ENCODE results near the gene SLC5A5.
"Not testable (repeated sequence)": the region's sequence is repeated elsewhere in the genome, so short reads cannot be mapped to it uniquely, and the experiment has no call there.

The SLC5A5 gene

DNA sequence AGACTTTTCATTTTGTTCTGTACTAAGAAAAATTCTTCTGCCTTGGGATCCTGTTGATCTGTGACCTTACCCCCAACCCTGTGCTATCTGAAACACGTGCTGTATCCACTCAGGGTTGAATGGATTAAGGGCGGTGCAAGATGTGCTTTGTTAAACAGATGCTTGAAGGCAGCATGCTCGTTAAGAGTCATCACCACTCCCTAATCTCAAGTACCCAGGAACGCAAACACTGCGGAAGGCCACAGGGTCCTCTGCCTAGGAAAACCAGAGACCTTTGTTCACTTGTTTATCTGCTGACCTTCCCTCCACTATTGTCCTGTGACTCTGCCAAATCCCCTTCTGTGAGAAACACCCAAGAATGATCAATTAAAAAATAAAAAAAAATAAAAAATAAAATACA is 47.4 kb downstream of the SLC5A5 start:
- DNase-seq (ENCODE audit: low spot score) = not testable (repeated sequence)

DNA sequence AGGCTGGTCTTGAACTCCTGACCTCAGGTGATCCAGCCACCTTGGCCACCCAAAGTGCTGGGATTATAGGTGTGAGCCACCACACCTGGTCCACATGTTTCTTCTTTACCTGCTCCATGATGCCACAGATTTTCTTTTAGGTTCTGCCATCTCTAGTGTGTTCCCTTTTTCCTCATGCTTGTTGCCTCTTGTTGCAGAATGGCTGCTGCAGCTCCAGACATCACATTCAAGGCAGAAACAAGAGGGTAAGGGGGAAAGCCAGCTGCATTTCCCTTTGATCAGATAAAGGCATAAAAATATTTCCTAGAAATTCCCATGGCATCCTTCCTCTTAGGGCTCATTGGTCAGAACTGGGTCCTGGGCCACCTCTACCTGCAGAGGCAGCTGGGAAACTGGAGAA is 48.8 kb downstream of the SLC5A5 start:
- no peak for DNase-seq (ENCODE audit: low spot score)

DNA sequence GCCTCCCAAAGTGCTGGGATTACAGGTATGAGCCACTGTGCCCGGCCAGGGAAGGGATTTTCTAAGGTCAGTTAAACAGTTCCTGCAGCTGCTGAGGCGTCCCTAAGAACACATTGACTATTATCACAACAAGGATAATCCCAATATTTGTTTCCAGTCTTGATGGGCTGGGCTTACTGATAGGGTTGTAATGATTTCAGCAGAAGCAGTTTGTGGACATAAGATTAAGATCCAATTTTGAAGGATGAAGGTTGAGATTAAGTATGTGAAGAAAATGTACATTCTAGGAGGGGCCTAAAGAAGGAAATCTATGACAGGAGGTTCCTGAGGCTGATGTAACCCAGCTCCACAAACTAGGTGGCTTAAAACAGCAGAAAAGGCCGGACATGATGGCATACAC is 50.4 kb downstream of the SLC5A5 start:
- DNase-seq (ENCODE audit: low spot score) = no peak

DNA sequence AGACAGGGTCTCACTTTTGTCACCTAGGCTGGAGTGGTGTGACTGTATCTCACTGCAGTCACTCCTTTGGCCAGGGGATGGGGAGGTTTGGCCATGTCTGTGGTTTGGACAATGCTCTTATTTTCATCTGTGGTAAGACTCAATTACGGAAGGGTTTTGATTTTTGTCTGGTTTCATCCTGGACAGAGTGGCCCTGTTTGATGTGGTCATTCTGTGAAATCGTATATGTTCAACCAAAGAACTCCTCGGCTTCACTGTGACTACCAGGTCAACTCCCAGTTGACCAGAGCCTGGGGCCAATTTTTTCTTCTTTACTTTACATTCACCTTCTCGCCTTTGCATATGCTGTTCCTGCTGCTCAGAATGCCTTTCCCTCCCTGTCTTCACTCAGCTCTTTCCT is 54.3 kb downstream of the SLC5A5 start:
- DNase-seq (ENCODE audit: low spot score) = no peak

DNA sequence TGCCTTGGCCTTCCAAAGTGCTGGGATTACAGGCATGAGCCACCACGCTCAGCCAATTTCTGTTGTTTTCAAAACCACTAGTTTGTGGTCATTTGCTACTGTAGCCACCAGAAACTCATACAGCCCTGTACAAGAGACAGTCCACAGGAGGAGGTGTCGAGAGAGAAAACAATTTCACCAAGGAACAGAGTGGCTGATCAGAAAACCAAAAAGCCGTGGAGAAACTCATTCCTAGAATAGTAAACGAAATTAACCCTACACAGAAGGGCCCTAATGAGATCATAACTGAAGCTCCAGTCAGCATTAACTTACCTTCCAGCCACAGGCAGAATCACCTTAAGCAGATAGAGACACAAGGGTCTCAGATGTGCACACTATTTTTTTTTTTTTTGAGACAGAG is 57.3 kb downstream of the SLC5A5 start:
- no peak for DNase-seq (ENCODE audit: low spot score)

DNA sequence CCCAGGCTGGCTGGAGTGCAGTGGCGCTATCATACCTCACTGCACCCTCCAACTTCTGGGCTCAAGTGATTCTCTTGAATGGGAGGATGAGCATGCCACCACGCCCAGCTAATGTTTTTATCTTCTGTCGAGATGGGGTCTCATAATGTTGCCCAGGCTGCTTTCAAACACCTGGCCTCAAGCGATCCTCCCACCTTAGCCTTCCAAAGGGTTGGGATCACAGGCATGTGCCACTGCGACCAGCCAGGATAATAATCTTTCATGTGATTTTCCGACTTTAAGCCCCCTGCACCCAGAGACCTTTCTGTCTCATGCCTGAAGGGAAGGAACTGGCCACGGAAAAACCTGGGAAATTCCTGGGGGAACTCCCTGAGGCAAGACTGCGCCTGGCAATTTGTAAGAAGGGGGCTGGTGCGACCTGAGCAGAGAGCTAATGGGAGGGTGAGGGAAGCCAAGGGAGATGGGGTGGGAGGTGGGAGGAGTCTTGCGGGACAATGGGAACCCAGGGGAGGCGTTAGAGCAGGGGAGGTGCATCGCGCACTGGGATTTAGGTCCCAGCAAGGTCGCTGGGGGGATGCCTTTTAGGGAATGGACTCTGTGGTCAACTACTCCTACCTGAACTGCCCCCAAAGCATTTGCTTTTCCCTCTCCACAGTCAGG is 59.9 kb downstream of the SLC5A5 start:
- no peak for DNase-seq (ENCODE audit: low spot score)

DNA sequence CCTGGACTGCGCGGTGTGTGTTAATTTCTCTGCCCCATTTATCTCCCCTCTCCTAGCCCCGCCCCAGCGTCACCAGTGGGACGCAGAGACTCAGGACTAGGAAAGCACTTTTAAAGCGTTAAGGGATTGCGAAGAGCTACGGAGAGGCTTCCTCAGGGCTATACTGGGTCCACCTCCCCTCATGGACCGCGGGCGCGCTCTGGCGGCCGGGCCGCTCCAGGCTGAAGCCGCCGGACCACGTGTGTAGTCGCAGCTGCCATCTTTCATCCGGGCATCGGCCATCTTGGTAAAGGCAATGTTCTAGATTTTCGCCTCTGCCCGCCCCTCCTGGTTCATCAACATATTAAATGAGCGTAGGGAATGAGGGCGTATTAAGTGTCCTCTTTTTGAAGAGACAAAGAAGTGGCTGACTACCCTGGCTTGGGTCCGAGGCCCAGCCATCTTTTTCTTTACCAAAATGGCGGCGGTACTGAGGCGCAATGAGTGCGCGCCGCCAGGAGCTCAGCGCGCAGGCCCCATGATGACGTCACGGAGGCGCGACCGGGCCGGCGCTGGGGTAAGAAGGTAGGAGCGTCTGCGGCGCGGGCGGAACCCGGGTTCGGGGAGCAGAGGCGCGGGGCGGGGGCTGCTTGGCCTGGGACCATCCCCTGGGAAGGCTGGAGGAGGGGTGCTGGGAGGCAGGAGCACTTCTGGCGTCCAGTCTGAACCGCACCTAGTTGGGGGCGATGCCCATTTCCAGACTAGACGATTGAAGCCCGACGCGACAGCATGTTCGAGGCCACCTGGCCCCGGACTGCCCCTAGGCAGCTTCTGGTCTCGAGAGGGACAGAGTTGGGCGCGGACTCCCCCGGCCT is 61.0 kb downstream of the SLC5A5 start, which contains the start of gene CCDC124:
Gene CCDC124, plus strand, starts transcription at position 531 of the 854 bp plus-strand sequence. CDS start 3,406 bp downstream, outside the sequence.
- peak; percentile 88 for DNase-seq (ENCODE audit: low spot score)

DNA sequence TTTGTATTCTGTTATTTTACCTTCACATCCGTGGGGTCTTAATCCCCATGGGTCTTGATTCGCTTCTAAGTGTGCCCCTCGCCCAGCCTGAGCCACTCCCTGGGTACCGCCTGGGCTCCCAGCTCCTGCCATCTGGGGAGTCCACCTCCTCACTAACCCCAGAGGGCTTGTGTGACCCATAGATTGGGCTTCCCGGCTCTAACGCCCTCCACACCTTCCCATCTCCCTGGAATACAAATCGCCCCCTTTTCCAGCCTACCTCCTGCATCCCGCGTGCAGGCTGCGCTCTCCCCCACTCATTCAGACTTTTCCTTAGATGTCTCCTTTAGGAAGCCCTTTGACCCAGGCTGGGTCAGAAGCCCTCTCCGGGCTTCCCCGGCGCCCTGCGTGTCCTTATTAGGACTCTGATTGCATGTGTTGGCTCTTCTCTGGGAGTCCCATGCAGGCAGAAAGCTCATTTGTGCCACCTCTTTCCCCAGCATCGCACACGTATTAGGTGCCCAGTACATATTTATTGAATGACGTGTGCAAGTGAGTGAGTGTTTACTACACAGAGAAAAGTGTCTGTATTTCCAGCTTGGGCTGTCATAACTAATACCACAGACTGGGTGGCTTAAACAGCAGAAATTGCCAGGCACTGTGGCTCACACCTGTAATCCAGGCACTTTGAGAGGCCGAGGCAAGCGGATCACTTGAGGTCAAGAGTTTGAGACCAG is 61.8 kb downstream of the SLC5A5 start:
- DNase-seq (ENCODE audit: low spot score) = no peak

DNA sequence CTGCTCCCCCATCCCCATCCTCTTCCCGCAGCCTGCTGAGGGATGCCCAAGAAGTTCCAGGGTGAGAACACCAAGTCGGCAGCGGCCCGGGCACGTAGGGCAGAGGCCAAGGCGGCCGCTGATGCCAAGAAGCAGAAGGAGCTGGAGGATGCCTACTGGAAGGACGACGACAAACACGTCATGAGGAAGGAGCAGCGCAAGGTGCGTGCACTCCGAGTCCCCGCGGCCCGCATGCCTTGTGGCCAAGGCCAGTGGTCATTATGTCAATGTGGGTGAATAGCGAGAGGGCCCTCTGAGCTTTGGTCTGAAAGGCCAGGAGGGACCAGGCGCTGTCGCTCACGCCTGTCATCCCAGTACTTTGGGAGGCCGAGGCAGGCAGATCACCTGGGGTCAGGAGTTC is 64.6 kb downstream of the SLC5A5 start:
- no peak for DNase-seq (ENCODE audit: low spot score)

DNA sequence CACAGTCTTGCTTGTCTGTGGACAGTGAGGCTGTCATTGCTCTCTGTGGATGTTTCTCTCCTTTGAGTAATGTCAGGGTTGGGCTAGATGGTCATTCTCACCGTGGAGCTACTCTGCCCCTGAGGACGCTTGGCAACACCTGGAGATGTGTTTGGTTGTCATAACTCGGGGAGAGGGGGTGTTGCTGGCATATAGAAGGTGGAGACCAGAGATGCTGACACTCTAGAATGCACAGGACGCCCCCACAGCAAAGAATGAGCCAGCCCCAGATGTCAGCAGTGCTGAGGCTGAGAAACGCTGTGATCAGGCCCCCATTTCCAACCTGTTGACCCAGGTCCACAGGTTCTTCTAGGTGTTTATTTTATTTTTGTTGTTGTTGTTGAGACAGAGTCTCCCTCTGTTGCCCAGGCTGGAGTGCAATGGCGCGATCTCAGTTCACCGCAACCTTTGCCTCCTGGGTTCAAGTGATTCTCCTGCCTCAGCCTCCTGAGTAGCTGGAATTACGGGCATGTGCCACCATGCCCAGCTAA is 65.7 kb downstream of the SLC5A5 start:
- no peak for DNase-seq (ENCODE audit: low spot score)

DNA sequence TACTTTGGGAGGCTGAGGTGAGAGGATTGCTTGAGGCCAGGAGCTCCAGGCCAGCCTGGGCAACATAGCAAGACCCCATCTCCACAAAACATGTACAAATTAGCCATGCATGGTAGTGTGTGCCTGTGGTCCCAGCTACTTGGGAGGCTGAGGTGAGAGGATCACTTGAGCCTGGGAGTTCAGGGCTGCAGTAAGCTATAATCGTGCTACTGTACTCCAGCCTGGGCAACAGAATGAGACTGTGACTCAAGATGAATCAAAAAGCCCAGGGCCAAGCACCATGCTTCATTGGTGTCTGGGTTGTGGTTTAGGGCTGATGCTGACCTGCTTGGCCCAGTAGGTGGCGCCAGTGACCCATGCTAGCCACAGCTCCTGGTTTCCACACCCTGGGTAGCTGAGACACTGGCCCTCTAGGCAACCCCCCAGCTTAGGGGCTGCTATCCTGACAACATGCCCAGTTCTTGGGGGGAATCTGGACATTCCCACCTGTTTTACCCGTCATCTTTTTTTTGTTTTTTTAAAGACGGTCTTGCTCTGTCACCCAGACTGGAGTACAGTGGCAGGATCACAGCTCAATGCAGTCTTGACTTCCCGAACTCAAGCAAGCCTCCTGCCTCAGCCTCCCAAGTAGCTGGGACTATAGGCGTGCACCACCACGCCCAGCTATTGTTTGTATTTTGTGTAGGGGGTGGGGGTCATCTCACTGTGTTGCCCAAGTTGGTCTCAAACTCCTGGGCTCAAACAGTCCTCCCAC is 66.5 kb downstream of the SLC5A5 start:
- DNase-seq (ENCODE audit: low spot score) = peak; percentile 94

DNA sequence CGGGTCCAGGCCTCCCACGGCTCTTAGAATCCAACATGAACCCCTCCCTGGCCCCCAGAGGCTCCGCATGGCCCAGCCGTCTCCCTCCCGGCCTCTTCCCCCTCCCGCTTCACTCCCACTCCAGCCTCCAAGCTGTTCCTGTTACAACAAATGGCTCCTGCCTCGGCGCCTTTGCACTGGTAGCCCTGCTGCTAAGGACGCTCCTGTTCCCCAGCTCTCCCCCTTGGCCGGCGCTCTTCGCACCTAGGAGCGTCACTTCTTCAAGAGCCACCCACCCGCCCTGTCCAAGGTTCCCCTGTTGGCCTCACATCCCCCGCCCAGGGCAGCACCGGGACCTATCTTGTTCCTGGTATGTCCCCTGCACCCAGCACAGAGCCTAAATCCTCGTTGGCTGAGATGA is 70.4 kb downstream of the SLC5A5 start:
- DNase-seq (ENCODE audit: low spot score) = no peak

DNA sequence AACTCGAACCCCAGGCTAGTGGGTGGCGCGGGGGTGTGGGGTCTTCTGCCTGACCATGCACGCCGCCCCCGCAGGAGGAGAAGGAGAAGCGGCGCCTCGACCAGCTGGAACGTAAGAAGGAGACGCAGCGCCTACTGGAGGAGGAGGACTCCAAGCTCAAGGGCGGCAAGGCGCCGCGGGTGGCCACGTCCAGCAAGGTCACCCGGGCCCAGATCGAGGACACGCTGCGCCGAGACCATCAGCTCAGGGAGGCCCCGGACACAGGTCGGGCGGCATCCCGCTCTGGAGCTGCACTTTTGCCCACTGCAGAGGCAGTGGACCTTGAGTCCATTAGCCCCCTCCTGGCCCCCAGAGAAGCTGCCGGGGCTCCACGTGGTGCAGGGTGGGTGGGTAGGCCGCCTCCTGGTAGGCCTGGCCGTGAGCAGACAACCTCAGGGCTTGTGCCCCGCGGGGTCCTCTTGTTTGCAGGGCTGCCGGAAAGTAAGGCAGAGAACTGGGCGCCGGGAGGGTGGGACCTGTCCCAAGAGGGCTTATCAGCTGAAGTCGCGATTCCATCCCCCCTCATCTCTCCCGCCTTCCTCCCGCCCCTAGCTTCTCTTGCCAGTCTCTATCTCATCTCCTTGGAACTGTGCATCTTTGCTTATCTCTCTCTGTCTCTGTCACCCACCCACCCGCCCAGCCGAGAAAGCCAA is 71.0 kb downstream of the SLC5A5 start:
- DNase-seq (ENCODE audit: low spot score) = no peak

DNA sequence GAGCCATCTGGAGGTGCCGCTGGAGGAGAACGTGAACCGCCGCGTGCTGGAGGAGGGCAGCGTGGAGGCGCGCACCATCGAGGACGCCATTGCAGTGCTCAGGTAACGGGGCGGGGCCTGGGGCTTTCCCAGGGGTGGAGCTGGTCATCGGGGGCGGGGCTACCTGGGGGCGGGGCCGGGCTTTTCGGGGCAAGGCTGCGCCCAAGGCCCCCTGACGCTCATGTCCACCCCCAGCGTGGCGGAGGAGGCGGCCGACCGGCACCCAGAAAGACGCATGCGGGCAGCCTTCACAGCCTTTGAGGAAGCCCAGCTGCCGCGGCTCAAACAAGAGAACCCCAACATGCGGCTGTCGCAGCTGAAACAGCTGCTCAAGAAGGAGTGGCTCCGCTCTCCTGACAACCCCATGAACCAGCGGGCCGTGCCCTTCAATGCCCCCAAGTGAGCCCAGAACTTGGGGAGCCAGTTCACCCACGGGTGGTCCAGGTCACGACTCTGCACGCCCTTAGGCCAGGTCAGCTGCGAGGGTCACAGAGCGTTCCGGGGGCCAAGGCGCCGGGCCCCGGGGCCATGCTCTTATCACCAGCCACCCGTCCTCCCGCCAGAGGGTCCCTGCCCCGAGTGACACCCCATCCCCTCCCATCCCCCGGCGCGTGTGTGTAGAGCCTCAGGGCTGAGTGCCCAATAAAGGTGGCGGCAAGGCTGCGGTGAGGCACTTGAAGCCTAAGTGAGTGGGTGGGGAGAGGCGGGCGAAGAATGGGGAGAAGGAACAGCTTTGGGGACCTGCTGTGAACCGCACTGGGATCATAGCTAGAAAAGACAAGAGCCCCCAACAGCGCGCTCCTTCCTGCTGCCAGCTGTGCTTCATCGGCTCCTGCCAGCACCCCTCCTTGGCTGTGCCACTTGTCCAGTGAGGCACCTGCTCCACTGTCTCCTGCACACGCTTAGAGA is 71.8 kb downstream of the SLC5A5 start:
- DNase-seq (ENCODE audit: low spot score) = no peak

DNA sequence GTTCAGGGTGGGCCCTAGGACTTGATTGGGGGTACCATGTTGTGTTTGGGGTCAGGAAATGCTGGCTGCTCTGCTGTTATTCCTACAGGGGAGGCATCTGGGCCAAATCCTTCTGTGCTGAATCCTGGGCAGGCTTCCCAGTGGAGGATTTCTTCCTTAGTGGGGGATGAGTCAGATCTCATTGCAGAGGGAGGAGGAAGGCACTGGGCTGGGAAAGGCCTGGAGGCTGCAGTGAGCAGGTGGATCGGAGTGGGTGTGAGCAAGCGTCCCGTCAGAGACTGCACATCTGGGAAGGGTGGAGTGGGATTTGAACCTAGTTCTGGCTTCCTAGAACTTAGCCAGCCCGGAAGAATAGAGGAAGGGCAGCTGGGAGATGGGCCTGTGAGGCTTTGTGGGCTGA is 72.6 kb downstream of the SLC5A5 start:
- DNase-seq (ENCODE audit: low spot score) = no peak

Data from COLO829 (cell line).